SK-N-MC (cell line): Measurements from ENCODE around the gene THPO.

ENCODE experiments used
- EZH2 ChIP-seq: fragments of 200-600 bp; sonication (generic); IDR thresholded peaks from one replicate; pipeline ENCODE4 v1.6.1; 2017; ENCODE audit warnings: antibody characterized with exemption
- FOXP2 ChIP-seq: optimal IDR thresholded peaks from 2 replicates; pipeline ENCODE3; 2011; ENCODE audit warnings: mild to moderate bottlenecking, moderate library complexity; ENCODE audit not compliant: insufficient read depth; ENCODE audit errors: extremely low read length, control extremely low read depth
- POLR2AphosphoS5 ChIP-seq: IDR thresholded peaks from 2 replicates; pipeline ENCODE4 v1.6.1; 2012; ENCODE audit warnings: mild to moderate bottlenecking, low read depth, low read length, borderline replicate concordance

DNA sequence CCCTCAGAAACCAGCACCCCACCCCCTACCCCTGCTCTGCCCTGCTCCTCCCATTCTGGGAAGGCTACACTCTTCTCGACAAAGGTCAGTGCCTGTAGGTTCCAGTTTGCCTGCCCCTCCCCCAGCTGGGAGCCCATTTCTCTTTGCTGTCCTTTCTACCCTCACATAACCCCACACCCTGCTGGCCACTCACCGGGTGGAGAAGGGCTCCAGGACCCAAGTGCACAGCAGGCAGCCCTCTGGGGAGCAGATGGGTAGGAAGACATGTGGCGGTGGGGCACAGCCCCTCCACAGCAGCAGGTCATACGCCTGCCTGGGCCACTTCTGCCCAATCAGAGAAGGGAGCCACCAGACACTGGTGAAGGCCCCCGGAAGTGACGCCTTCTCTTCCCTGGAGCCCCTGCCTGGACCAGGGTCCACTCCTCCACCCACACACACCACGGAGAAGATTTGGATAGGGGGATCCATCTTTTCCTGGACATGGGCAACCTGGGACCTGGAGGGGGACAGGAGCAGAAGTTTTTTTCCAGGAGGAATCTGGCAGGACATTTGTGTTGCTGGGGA is at the start of gene THPO:
- TF ChIP-seq EZH2 = no peak
- TF ChIP-seq POLR2AphosphoS5 = no peak
- no peak for TF ChIP-seq FOXP2
